SU-DHL-6 (cell line): ENCODE measurements around the gene SERINC3.

Experiments
- H2AFZ ChIP-seq: fragments of 200-600 bp; sonication (generic); 2 replicates; pipeline ENCODE4 v1.6.1; 2014; ENCODE audit warnings: low read depth, mild to moderate bottlenecking, moderate library complexity, mixed read lengths, antibody characterized with exemption, low read length; ENCODE audit not compliant: severe bottlenecking
- H3F3A ChIP-seq: fragments of 200-600 bp; shearing (Covaris generic); 2 replicates; pipeline ENCODE4 v1.6.0; 2016; ENCODE audit warnings: antibody characterized with exemption, mild to moderate bottlenecking; ENCODE audit not compliant: insufficient read depth
- H3K27ac ChIP-seq: fragments of 200-600 bp; sonication (generic); 2 replicates; pipeline ENCODE4 v1.5.1; 2016; ENCODE audit warnings: low read depth, mild to moderate bottlenecking, low read length, moderate library complexity, mixed read lengths
- H3K27me3 ChIP-seq: fragments of 200-600 bp; sonication (generic), shearing (Covaris generic); 2 replicates; pipeline ENCODE4 v1.6.0; 2014; ENCODE audit warnings: mild to moderate bottlenecking, low read length
- H3K36me3 ChIP-seq: fragments of 200-600 bp; sonication (generic); 2 replicates; pipeline ENCODE4 v1.6.1; 2014; ENCODE audit warnings: mild to moderate bottlenecking, low read length, mixed read lengths
- H3K4me2 ChIP-seq: fragments of 300-600, 200-600 bp; shearing (Covaris generic), sonication (generic); 2 replicates; pipeline ENCODE4 v1.6.0; 2014; ENCODE audit warnings: low read length, low read depth, mild to moderate bottlenecking; ENCODE audit not compliant: poor library complexity, severe bottlenecking
- H3K4me3 ChIP-seq: fragments of 200-600 bp; sonication (generic); 2 replicates; pipeline ENCODE4 v1.5.1; 2014; ENCODE audit warnings: antibody characterized with exemption, low read length, mild to moderate bottlenecking, mixed read lengths; ENCODE audit not compliant: insufficient read depth, poor library complexity, severe bottlenecking
- H3K79me2 ChIP-seq: fragments of 200-600 bp; sonication (generic); 2 replicates; pipeline ENCODE4 v1.6.1; 2014; ENCODE audit warnings: mild to moderate bottlenecking, low read length, moderate library complexity; ENCODE audit not compliant: insufficient read depth
- H3K9ac ChIP-seq: fragments of 200-600 bp; sonication (generic); 2 replicates; pipeline ENCODE4 v1.7.0; 2014; ENCODE audit warnings: mild to moderate bottlenecking, low read length
- H3K9me2 ChIP-seq: fragments of 200-600 bp; sonication (generic); replicated peaks from 2 replicates; pipeline ENCODE4 v1.6.1; 2014; ENCODE audit warnings: low read length; ENCODE audit not compliant: insufficient read depth
- H3K9me3 ChIP-seq: fragments of 200-600 bp; sonication (generic); 2 replicates; pipeline ENCODE4 v1.6.1; 2014; ENCODE audit warnings: low read length, mixed read lengths; ENCODE audit not compliant: insufficient read depth
- H4K20me1 ChIP-seq: fragments of 200-600 bp; sonication (generic); 2 replicates; pipeline ENCODE4 v1.6.1; 2014; ENCODE audit warnings: low read depth, mild to moderate bottlenecking, antibody characterized with exemption, low read length, moderate library complexity, mixed read lengths
- EZH2phosphoT487 ChIP-seq: fragments of 200-600 bp; sonication (generic), shearing (Covaris generic); conservative IDR thresholded peaks from 2 replicates; pipeline ENCODE4 v1.6.1; 2018; ENCODE audit warnings: mild to moderate bottlenecking, antibody characterized with exemption, low read length, moderate library complexity, mixed read lengths
- TF ChIP-seq, protein P1 (sequence below): fragments of 200-600 bp; sonication (generic); IDR thresholded peaks from one replicate; pipeline ENCODE4 v1.5.1; 2017; ENCODE audit warnings: antibody characterized with exemption, mild to moderate bottlenecking, low read length, moderate library complexity; ENCODE audit not compliant: insufficient read depth, poor library complexity, severe bottlenecking

SERINC3 gene

DNA sequence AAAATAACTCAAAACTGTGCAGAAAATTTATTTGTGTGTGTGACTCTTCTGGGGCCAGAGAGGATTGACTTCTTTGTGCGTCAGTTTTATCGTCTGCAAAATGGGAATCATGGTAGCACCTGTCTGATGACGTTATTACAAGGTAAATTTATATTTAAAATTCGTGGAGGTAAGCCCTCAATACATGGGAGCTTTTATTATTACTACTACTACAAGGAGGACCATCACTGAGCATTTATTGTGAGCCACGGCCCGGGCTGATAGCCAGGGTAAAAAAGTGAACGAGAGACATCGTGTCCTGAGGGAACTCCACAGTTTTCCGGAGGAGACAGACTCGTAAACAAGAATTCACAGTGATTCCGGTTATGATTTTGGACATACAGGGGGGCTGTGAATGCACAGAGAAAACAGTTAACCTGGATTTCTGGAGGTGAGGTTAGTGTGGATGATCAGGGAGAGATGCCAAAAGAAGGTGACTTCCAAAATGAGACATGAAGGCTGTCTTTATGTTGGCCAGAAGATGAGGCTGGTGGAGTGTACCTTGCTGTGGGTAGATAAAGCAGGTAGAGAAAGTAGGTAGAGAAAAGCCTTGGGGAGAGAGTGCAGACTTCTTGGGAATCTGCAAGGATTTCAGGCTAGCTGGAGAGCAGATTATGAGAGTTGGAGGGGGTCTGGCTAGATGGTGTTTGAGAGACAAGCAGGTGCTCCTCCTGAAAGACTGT lies 10.6 kb upstream of the SERINC3 start:
- peak overlapping the region; percentile 91 for H3K4me2 ChIP-seq
- no peaks in the 10 kb centered on the region for H3K27me3 ChIP-seq
- no peaks in the 10 kb centered on the region for H3K36me3 ChIP-seq
- H3K79me2 ChIP-seq = no peaks in the 10 kb centered on the region
- H4K20me1 ChIP-seq = no peaks in the 10 kb centered on the region
- H3K4me3 ChIP-seq = peak overlapping the region; percentile 75
- H3K9me3 ChIP-seq = no peaks in the 10 kb centered on the region
- H3K9ac ChIP-seq = peak overlapping the region; percentile 61
- no peak for TF ChIP-seq EZH2phosphoT487
- TF ChIP-seq, protein P1, sequence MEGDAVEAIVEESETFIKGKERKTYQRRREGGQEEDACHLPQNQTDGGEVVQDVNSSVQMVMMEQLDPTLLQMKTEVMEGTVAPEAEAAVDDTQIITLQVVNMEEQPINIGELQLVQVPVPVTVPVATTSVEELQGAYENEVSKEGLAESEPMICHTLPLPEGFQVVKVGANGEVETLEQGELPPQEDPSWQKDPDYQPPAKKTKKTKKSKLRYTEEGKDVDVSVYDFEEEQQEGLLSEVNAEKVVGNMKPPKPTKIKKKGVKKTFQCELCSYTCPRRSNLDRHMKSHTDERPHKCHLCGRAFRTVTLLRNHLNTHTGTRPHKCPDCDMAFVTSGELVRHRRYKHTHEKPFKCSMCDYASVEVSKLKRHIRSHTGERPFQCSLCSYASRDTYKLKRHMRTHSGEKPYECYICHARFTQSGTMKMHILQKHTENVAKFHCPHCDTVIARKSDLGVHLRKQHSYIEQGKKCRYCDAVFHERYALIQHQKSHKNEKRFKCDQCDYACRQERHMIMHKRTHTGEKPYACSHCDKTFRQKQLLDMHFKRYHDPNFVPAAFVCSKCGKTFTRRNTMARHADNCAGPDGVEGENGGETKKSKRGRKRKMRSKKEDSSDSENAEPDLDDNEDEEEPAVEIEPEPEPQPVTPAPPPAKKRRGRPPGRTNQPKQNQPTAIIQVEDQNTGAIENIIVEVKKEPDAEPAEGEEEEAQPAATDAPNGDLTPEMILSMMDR = no peak
- peak overlapping the region; percentile 99 for H2AFZ ChIP-seq
- H3F3A ChIP-seq = peaks cover 12% of the 10 kb centered on the region
- H3K27ac ChIP-seq = no peak overlapping the region
- no peaks in the 10 kb centered on the region for H3K9me2 ChIP-seq

DNA sequence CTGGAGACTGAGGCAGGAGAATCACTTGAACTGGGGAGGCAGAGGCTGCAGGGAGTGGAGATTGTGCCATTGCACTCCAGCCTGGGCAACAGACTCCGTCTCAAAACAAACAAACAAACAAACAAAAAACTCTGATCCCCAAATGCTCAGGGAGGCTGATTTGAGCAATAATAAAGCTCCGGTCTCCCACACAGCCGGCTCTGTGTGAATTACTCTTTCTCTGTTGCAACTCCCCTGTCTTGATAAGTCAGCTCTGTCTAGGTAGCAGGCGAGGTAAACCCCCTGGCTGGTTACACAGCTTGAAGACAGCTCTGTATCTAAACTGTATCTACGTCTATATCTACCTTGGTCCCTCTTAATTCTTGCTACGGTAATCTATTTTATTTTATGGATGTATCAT lies 6.4 kb upstream of the SERINC3 start:
- Histone ChIP-seq H3K9me2 (no peaks in the 10 kb centered on the region), H3F3A (peaks cover 12% of the 10 kb centered on the region), H3K27me3 (no peaks in the 10 kb centered on the region), H3K9me3 (no peaks in the 10 kb centered on the region), H4K20me1 (no peaks in the 10 kb centered on the region), H3K4me2 (no peak overlapping the region), H3K27ac (no peak overlapping the region), H3K9ac (no peak overlapping the region), H3K4me3 (no peak overlapping the region), H2AFZ (no peak overlapping the region), H3K79me2 (no peaks in the 10 kb centered on the region), H3K36me3 (no peaks in the 10 kb centered on the region)
- TF ChIP-seq, protein P1 = no peak
- no peak for TF ChIP-seq EZH2phosphoT487

DNA sequence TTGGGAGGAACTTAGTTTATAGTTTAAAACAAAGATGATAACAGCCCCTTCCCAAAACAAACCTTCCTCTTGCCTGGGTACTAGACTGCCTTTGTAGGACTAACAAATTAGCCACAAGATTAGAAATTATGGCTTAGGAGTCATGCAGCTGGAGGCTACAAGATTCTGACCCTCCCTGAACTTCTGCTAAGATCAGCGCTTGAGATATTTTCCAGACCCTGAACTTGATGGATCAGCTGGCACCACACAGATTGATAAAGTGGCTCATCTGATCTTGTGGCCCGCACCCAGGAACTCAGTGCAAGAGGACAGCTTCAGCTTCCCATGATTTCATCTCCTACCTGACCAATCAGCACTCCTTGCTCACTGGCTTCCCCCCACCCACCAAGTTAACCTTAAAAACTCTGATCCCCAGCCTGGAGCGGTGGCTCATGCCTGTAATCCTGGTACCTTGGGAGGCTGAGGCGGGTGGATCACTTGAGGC lies 5.9 kb upstream of the SERINC3 start:
- H3F3A ChIP-seq = peaks cover 9% of the 10 kb centered on the region
- TF ChIP-seq EZH2phosphoT487 = no peak
- TF ChIP-seq, protein P1 = no peak

More for the DNA sequence above, 5.9 kb upstream of the SERINC3 start:
- Histone ChIP-seq H3K4me2 (no peak overlapping the region), H3K4me3 (no peak overlapping the region), H4K20me1 (no peaks in the 10 kb centered on the region), H3K27ac (no peak overlapping the region), H3K36me3 (no peaks in the 10 kb centered on the region), H2AFZ (no peak overlapping the region), H3K9me3 (no peaks in the 10 kb centered on the region), H3K9ac (no peak overlapping the region), H3K79me2 (no peaks in the 10 kb centered on the region), H3K27me3 (no peaks in the 10 kb centered on the region), H3K9me2 (no peaks in the 10 kb centered on the region)
